Keratinocyte (primary cell): ENCODE results near the gene CDH8. TPM values are rescaled to one million over a fixed set of nuclear protein-coding genes. Genes with fewer than 3 reads are reported as not detected.

Experiments used
- DNase-seq: peaks from one replicate; pipeline ENCODE4 v3.0.0-alpha.2; 2011; ENCODE audit warnings: low read depth, missing footprints, low spot score
- FAIRE-seq: peaks from 2 replicates; lab custom pipeline; 2011; peaks lifted over from hg19 to GRCh38; lab: Jason Lieb, UNC
- H2AFZ ChIP-seq: 2 replicates; pipeline ENCODE4 v1.6.0; 2012; ENCODE audit warnings: low read length, control low read depth, inconsistent platforms; ENCODE audit not compliant: control insufficient read depth
- H3K27ac ChIP-seq: 2 replicates; pipeline ENCODE4 v1.5.1; 2011; ENCODE audit warnings: low read length; ENCODE audit not compliant: control insufficient read depth, insufficient read depth
- H3K27me3 ChIP-seq: 3 replicates; pipeline ENCODE4 v1.6.0; 2011; ENCODE audit warnings: low read length; ENCODE audit not compliant: control insufficient read depth, insufficient read depth; ENCODE audit errors: extremely low read depth
- H3K36me3 ChIP-seq, 2 experiments: 2 replicates in 1 of 2; 3 replicates in 1 of 2; pipeline ENCODE4 v1.5.1; 2011; ENCODE audit warnings: low read length in 2 of 2, mild to moderate bottlenecking in 1 of 2; ENCODE audit not compliant: control insufficient read depth in 2 of 2, insufficient read depth in 2 of 2; ENCODE audit errors: extremely low read depth in 1 of 2
- H3K4me1 ChIP-seq: 3 replicates; pipeline ENCODE4 v1.5.1; 2011; ENCODE audit warnings: low read length; ENCODE audit not compliant: control insufficient read depth, insufficient read depth; ENCODE audit errors: extremely low read depth
- H3K4me2 ChIP-seq: 3 replicates; pipeline ENCODE4 v1.6.0; 2011; ENCODE audit warnings: low read depth, low read length; ENCODE audit not compliant: control insufficient read depth, insufficient read depth; ENCODE audit errors: extremely low read depth
- H3K4me3 ChIP-seq, 3 experiments: fragments of 200-600 bp in 1 of 3; sonication (generic) in 1 of 3; 2 replicates in 2 of 3; 3 replicates in 1 of 3; pipeline ENCODE4 v1.5.1; 2011 to 2016; ENCODE audit warnings: low read length in 3 of 3, mild to moderate bottlenecking in 3 of 3, control low read depth in 2 of 3, inconsistent platforms in 1 of 3, low read depth in 1 of 3, mixed read lengths in 1 of 3, mixed run types in 1 of 3, moderate library complexity in 1 of 3; ENCODE audit not compliant: control insufficient read depth in 2 of 3, insufficient read depth in 2 of 3; ENCODE audit errors: extremely low read depth in 1 of 3
- H3K79me2 ChIP-seq: 2 replicates; pipeline ENCODE4 v1.6.0; 2012; ENCODE audit warnings: low read length; ENCODE audit not compliant: control insufficient read depth, insufficient read depth
- H3K9ac ChIP-seq: 3 replicates; pipeline ENCODE4 v1.6.0; 2011; ENCODE audit warnings: low read length; ENCODE audit not compliant: control insufficient read depth, insufficient read depth; ENCODE audit errors: extremely low read depth
- H3K9me1 ChIP-seq: 3 replicates; pipeline ENCODE4 v1.6.0; 2011; ENCODE audit warnings: low read length; ENCODE audit not compliant: control insufficient read depth, insufficient read depth; ENCODE audit errors: extremely low read depth
- H3K9me3 ChIP-seq: 2 replicates; pipeline ENCODE4 v1.5.1; 2012; ENCODE audit warnings: low read depth, low read length; ENCODE audit not compliant: control insufficient read depth
- H4K20me1 ChIP-seq: 3 replicates; pipeline ENCODE4 v1.6.0; 2011; ENCODE audit warnings: low read length; ENCODE audit not compliant: control insufficient read depth, insufficient read depth; ENCODE audit errors: extremely low read depth
- CTCF ChIP-seq, 3 experiments: IDR thresholded peaks in 1 of 3; conservative IDR thresholded peaks in 1 of 3; optimal IDR thresholded peaks in 1 of 3; 2 replicates in 2 of 3; 3 replicates in 1 of 3; pipeline versions ENCODE3 to v1.5.1; 2011; ENCODE audit warnings: low read length in 3 of 3, mild to moderate bottlenecking in 3 of 3, moderate library complexity in 2 of 3, control low read depth in 1 of 3, inconsistent platforms in 1 of 3; ENCODE audit not compliant: insufficient read depth in 2 of 3; ENCODE audit errors: extremely low read depth in 1 of 3
- EZH2 ChIP-seq: IDR thresholded peaks from one replicate; pipeline ENCODE4 v1.6.1; 2012; ENCODE audit warnings: inconsistent platforms, mild to moderate bottlenecking, low read length, moderate library complexity
- dilution Hi-C: fragments of 300-500 bp; cut with MboI; formaldehyde crosslinking; loops from one replicate; pipeline ENCODE4 v1.7.0; 2020; ENCODE audit warnings: low sequenced_read_pairs; ENCODE audit not compliant: extremely low pct_ligation_motif_present
- polyA plus RNA-seq, 5 experiments: library from polyadenylated mRNA; depleted of rRNA in 3 of 5; stranded (reverse) in 3 of 5; stranded (forward) in 1 of 5; unstranded in 1 of 5; fragments of >200 nt; gene quantifications; 1 replicate in 1 of 5; 2 replicates in 3 of 5; 3 replicates in 1 of 5; pipeline versions ENCODE4 v1.2.1 to v1.2.3, GENCODE V29; 2011 to 2012; ENCODE audit warnings: missing spikeins in 2 of 5, low read depth in 1 of 5, low replicate concordance in 1 of 5

CDH8 gene
- polyA plus RNA-seq, 1 donor (not counting 4 experiments of a cell fraction or from before 2014, with no cell fraction given): 0.18 TPM

DNA sequence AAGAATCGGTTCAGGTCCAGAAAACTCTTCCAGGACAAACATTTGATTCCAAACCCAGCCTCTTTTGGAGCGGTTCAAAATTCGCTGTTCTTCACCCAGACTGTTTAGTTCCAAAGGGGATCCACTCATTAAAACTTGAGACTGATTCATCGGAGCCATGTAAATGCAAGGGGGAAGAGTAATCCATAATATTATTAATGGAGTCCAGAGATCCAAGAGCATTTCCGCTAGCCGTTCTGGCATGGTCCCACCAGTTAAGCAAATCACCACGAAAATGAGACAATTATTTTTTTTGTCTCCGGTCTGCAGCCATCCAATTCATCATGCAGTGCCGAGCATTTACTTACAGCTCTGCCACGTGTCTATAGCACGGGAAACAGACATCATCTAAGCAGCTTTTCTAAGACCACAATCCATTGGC, 15.1 kb downstream of the CDH8 start:
- dilution Hi-C loops: no loop called here
- no peak for TF ChIP-seq EZH2
- TF ChIP-seq CTCF (optimal IDR thresholded peaks at IDR 0.05 in 1 of 3, IDR thresholded peaks at IDR 0.05 in 1 of 3, conservative IDR thresholded peaks at IDR 0.05 in 1 of 3; ENCODE audit: extremely low read depth in 1 of 3, insufficient read depth in 2 of 3, low read length in 3 of 3): no peak
- Histone ChIP-seq H3K9ac (no peak overlapping the region), H3K4me3 (no peak overlapping the region), H2AFZ (no peak overlapping the region), H3K4me2 (no peak overlapping the region), H3K27me3 (no peaks in the 10 kb centered on the region), H4K20me1 (no peaks in the 10 kb centered on the region), H3K79me2 (no peaks in the 10 kb centered on the region), H3K9me3 (no peaks in the 10 kb centered on the region), H3K4me1 (no peaks in the 10 kb centered on the region), H3K9me1 (no peaks in the 10 kb centered on the region), H3K36me3 (no peaks in the 10 kb centered on the region), H3K27ac (no peak overlapping the region)
- no peak for DNase-seq
- no peak for FAIRE-seq

DNA sequence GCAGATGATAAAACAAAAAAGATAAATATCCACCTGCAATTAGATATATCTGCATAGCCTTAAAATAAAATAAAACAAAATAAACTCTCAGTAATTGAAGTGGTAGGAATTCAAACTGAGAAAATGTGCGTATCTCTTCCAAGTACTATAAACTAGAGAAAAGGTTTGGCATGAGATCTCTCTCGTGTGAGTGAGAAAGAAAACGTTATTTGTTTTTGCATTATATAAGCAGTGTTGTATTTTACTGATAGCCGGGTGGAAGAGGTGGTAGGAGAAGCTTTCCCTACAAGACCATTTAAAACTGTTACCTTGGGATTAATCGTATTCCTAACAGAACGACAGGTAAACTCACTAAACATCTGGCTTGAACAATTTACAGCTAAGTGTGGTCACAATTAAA, 15.6 kb downstream of the CDH8 start:
- no peak overlapping the region for H2AFZ ChIP-seq
- no peaks in the 10 kb centered on the region for H3K27me3 ChIP-seq
- no peak for TF ChIP-seq CTCF (optimal IDR thresholded peaks at IDR 0.05 in 1 of 3, IDR thresholded peaks at IDR 0.05 in 1 of 3, conservative IDR thresholded peaks at IDR 0.05 in 1 of 3; ENCODE audit: extremely low read depth in 1 of 3, insufficient read depth in 2 of 3, low read length in 3 of 3)
- H3K36me3 ChIP-seq: no peaks in the 10 kb centered on the region
- H3K4me3 ChIP-seq: no peak overlapping the region
- no peak for DNase-seq
- no peaks in the 10 kb centered on the region for H3K9me3 ChIP-seq
- H3K4me2 ChIP-seq: no peak overlapping the region
- no peaks in the 10 kb centered on the region for H3K9me1 ChIP-seq
- no peaks in the 10 kb centered on the region for H4K20me1 ChIP-seq
- H3K9ac ChIP-seq: no peak overlapping the region
- no peaks in the 10 kb centered on the region for H3K79me2 ChIP-seq
- no peak overlapping the region for H3K27ac ChIP-seq
- H3K4me1 ChIP-seq: no peaks in the 10 kb centered on the region
- FAIRE-seq: no peak
- dilution Hi-C loops: no loop called here
